K562 (cell line): Measurements from ENCODE around the gene ASCL3. TPM values are rescaled to one million over a fixed set of nuclear protein-coding genes. Genes with fewer than 3 reads are reported as not detected.

Source experiments
- DMBX1 ChIP-seq: fragments of 250-450 bp; sonication (Bioruptor Pico); IDR thresholded peaks from 2 replicates; pipeline ENCODE4 v1.8.0; 2022; ENCODE audit warnings: inconsistent platforms, mild to moderate bottlenecking, moderate library complexity, borderline replicate concordance
- FOXA3 ChIP-seq, 2 experiments: fragments of 450-650 bp in 1 of 2; sonication (generic) in 1 of 2; formaldehyde crosslinking; IDR thresholded peaks in 1 of 2; conservative IDR thresholded peaks in 1 of 2; 2 replicates each; pipeline versions ENCODE4 v1.4.0 to v1.8.0; 2020 to 2022; ENCODE audit warnings: mild to moderate bottlenecking in 2 of 2, missing genetic modification reagents in 1 of 2
- FOXJ2 ChIP-seq: fragments of 200-800 bp; sonication (Bioruptor generic); IDR thresholded peaks from 2 replicates; pipeline ENCODE4 v1.6.1; 2016; ENCODE audit warnings: missing genetic modification characterization, missing compliant biosample characterization
- KAT8 ChIP-seq: fragments of 450-650 bp; IDR thresholded peaks from 2 replicates; pipeline ENCODE4 v1.6.1; 2016; ENCODE audit warnings: low read depth, mild to moderate bottlenecking
- MTA2 ChIP-seq: fragments of 450-650 bp; IDR thresholded peaks from 2 replicates; pipeline ENCODE4 v1.6.1; 2016; ENCODE audit warnings: low read depth
- NR1H2 ChIP-seq: sonication (generic); formaldehyde crosslinking; IDR thresholded peaks from 2 replicates; pipeline ENCODE4 v1.4.0; 2020; ENCODE audit warnings: mild to moderate bottlenecking, missing genetic modification reagents
- PCBP2 ChIP-seq: fragments of 200-400 bp; formaldehyde crosslinking; IDR thresholded peaks from 2 replicates; pipeline ENCODE4 v1.6.1; 2018; ENCODE audit warnings: low read length, low read depth, mild to moderate bottlenecking, moderate library complexity; ENCODE audit not compliant: poor library complexity, severe bottlenecking
- SOX6 ChIP-seq: fragments of 450-650 bp; IDR thresholded peaks from 2 replicates; pipeline ENCODE4 v1.6.1; 2014; ENCODE audit warnings: mild to moderate bottlenecking
- STAG1 ChIP-seq: sonication (generic); formaldehyde crosslinking; IDR thresholded peaks from 2 replicates; pipeline ENCODE4 v1.5.0; 2020; ENCODE audit warnings: missing genetic modification reagents, borderline replicate concordance
- TEAD1 ChIP-seq, 2 experiments: fragments of 450-650 bp in 1 of 2; sonication (generic) in 1 of 2; formaldehyde crosslinking; IDR thresholded peaks; 2 replicates each; pipeline versions ENCODE4 v1.4.0 to v1.8.0; 2020 to 2022; ENCODE audit warnings: mild to moderate bottlenecking in 2 of 2, missing genetic modification reagents in 1 of 2
- ZEB2 ChIP-seq: fragments of 450-650 bp; IDR thresholded peaks from 2 replicates; pipeline ENCODE4 v1.6.1; 2016
- ZKSCAN3 ChIP-seq: fragments of 250-450 bp; sonication (Bioruptor Pico); IDR thresholded peaks from 2 replicates; pipeline ENCODE4 v1.4.0; 2020
- ZNF197 ChIP-seq: fragments of 200-800 bp; sonication (Bioruptor generic); IDR thresholded peaks from 2 replicates; pipeline ENCODE4 v1.6.1; 2016; ENCODE audit warnings: low read depth, missing genetic modification characterization, missing compliant biosample characterization
- ZNF316 ChIP-seq: fragments of 450-650 bp; IDR thresholded peaks from 2 replicates; pipeline ENCODE4 v1.6.1; 2016
- ZNF644 ChIP-seq: fragments of 200-800 bp; sonication (Bioruptor generic); IDR thresholded peaks from 2 replicates; pipeline ENCODE4 v1.6.1; 2016; ENCODE audit warnings: low read depth, missing genetic modification characterization, missing compliant biosample characterization
- ZNF778 ChIP-seq: fragments of 450-650 bp; formaldehyde crosslinking; IDR thresholded peaks from 2 replicates; pipeline ENCODE4 v1.4.0; 2020; ENCODE audit warnings: mild to moderate bottlenecking, moderate library complexity
- polyA plus RNA-seq, 8 experiments: library from polyadenylated mRNA; depleted of rRNA in 4 of 8; stranded (reverse) in 5 of 8; unstranded in 3 of 8; fragments of >200 nt; fragmentation: Nextera tagmentation in 2 of 8; fragmentation: Illumina TruSeq in 1 of 8; extraction: Ambion mirVana in 2 of 8; extraction: Trizol in 1 of 8; gene quantifications; 2 replicates each; pipeline versions ENCODE4 v1.2.1 to v1.2.3, GENCODE V29; 2011 to 2014; ENCODE audit warnings: inconsistent platforms in 1 of 8, missing spikeins in 1 of 8
- total RNA-seq, 7 experiments: library from RNA; depleted of rRNA in 6 of 7; stranded (reverse); fragments of >200 nt in 6 of 7; fragmentation: Illumina TruSeq in 2 of 7; extraction: Trizol in 2 of 7; gene quantifications; 2 replicates each; pipeline versions ENCODE4 v1.2.1 to v1.2.3, GENCODE V29; 2011 to 2021; ENCODE audit warnings: low replicate concordance in 1 of 7
- TF ChIP-seq, protein P1 (sequence below), 2 experiments: fragments of 450-650 bp; IDR thresholded peaks; 2 replicates each; pipeline ENCODE4 v1.6.1; 2016; ENCODE audit warnings: mild to moderate bottlenecking in 2 of 2, borderline replicate concordance in 1 of 2, low read depth in 1 of 2, moderate library complexity in 1 of 2
- TF ChIP-seq, protein P2 (sequence below): fragments of 250-450 bp; sonication (Bioruptor Pico); IDR thresholded peaks from 2 replicates; pipeline ENCODE4 v1.8.0; 2022; ENCODE audit warnings: inconsistent platforms

The ASCL3 gene
- total and polyA plus RNA-seq, 9 of the 15 experiments (the other 6 are each of a cell fraction or from before 2014, with no cell fraction given) = not detected

DNA sequence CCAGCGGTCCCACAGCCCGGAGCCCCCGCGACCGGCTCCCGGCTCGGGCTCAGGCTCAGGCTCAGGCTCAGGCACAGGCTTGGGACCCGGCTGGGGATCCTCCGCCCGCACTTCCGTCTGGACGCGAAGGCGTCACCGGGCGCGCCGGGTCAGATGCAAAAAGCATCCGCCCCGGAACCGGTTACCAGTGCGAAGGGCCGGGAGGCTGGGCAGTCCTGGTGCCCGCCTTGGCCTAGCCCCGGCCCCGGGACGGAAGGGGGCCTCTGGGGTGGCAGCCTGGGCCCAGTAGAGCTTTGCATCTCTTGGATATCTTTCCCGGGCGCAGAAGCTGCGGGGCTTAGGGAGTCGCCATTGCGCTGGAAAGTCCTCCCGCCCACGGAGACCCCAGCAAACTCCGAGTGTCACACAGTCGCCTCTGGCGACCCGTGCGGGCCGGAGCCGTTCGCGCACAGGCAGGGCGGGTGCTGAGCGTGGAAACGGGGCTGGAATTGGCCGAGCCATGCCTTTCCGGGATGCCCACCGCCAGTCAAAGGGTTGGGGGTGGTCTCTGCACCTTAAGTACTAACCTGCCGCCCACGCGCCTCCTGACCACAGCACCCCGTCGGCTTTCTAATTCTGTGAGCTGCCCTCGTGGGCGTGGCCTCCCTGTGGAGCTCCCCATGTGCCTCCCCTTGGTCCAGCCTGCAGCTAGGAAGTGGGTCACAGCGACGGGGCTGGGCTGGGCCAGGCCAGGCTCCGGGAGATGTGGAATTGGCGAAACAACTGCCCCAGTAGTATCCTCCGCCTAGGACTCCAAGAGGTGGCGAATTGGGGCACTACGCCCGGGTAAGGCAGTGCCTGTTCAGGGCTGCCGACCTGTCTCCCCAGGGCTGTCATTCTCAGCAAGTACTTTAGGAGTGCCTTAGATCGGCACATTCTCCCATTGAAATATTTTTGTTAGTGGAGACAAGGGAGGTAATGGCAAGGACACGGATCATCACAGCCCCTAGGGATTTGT lies 21.8 kb upstream of the ASCL3 start, which contains the start of gene TMEM9B (continued):
- TF ChIP-seq ZNF644 (tag) = no peak
- TF ChIP-seq, protein P1, sequence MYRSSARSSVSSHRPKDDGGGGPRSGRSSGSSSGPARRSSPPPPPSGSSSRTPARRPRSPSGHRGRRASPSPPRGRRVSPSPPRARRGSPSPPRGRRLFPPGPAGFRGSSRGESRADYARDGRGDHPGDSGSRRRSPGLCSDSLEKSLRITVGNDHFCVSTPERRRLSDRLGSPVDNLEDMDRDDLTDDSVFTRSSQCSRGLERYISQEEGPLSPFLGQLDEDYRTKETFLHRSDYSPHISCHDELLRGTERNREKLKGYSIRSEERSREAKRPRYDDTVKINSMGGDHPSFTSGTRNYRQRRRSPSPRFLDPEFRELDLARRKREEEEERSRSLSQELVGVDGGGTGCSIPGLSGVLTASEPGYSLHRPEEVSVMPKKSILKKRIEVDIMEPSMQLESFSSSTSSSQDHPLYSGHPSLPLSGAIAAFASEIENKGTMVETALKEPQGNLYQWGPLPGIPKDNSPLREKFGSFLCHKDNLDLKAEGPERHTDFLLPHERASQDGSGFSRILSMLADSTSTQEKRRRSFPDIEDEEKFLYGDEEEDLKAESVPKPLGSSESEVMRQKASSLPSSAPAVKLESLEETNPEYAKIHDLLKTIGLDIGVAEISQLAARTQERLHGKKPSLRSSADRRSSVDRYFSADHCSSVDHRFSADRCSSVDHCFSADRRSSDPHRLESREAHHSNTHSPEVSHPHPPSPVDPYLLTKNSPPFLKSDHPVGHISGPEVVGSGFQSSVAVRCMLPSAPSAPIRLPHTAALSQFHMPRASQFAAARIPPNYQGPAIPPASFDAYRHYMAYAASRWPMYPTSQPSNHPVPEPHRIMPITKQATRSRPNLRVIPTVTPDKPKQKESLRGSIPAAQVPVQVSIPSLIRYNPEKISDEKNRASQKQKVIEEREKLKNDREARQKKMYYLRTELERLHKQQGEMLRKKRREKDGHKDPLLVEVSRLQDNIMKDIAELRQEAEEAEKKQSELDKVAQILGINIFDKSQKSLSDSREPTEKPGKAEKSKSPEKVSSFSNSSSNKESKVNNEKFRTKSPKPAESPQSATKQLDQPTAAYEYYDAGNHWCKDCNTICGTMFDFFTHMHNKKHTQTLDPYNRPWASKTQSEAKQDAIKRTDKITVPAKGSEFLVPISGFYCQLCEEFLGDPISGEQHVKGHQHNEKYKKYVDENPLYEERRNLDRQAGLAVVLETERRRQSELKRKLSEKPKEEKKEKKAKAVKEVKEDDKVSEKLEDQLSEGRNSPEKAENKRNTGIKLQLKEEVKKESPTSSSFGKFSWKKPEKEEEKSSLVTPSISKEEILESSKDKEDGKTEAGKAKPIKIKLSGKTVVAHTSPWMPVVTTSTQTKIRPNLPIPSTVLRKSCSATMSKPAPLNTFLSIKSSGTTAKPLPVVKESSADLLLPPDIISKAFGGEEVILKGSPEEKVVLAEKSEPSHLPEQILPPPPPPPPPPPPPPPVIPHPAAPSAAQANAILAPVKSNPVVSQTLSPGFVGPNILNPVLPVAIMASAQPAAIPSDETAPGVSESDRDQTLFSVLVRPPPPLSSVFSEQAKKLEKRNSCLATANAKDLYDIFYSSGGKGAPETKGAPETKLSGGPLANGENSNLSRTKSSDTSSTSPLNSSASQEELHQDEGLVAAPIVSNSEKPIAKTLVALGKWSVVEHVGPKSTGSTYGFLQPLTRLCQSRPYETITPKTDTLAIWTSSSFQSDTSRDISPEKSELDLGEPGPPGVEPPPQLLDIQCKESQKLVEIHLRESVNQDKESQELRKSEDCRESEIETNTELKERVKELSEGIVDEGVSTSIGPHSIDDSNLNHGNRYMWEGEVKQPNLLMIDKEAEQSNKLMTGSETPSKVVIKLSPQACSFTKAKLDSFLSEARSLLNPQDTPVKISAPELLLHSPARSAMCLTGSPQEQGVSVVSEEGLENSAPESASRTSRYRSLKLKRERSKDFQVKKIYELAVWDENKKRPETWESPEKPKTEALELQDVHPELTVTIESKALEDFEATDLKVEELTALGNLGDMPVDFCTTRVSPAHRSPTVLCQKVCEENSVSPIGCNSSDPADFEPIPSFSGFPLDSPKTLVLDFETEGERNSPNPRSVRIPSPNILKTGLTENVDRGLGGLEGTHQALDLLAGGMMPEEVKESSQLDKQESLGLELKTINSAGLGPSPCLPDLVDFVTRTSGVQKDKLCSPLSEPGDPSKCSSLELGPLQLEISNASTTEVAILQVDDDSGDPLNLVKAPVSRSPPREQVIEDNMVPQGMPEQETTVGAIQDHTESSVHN (IDR thresholded peaks at IDR 0.05; ENCODE audit: borderline replicate concordance in 1 of 2, low read depth in 1 of 2) = no peak
- no peak; the same call in 1 of the 2 replicates for TF ChIP-seq MTA2
- 0 out of 4 replicates have a peak, but pooled peaks of 1 of the 2 experiments have one; percentile 14 for TF ChIP-seq FOXA3 (CRISPR knock-in tag; conservative IDR thresholded peaks at IDR 0.05 in 1 of 2, IDR thresholded peaks at IDR 0.05 in 1 of 2)
- TF ChIP-seq ZEB2 = no peak; the same call in 1 of the 2 replicates
- no peak for TF ChIP-seq DMBX1
- TF ChIP-seq, protein P2, sequence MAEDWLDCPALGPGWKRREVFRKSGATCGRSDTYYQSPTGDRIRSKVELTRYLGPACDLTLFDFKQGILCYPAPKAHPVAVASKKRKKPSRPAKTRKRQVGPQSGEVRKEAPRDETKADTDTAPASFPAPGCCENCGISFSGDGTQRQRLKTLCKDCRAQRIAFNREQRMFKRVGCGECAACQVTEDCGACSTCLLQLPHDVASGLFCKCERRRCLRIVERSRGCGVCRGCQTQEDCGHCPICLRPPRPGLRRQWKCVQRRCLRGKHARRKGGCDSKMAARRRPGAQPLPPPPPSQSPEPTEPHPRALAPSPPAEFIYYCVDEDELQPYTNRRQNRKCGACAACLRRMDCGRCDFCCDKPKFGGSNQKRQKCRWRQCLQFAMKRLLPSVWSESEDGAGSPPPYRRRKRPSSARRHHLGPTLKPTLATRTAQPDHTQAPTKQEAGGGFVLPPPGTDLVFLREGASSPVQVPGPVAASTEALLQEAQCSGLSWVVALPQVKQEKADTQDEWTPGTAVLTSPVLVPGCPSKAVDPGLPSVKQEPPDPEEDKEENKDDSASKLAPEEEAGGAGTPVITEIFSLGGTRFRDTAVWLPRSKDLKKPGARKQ (CRISPR knock-in tag) = no peak
- 0 out of 4 replicates have a peak, but pooled peaks of 1 of the 2 experiments have one; percentile 23 for TF ChIP-seq TEAD1 (CRISPR knock-in tag; IDR thresholded peaks at IDR 0.05)
- TF ChIP-seq KAT8 = no peak
- TF ChIP-seq STAG1 (CRISPR knock-in tag) = no peak
- no peak for TF ChIP-seq ZNF778 (CRISPR knock-in tag)
- TF ChIP-seq ZNF316 = peak; percentile 33
- no peak for TF ChIP-seq PCBP2
- no peak for TF ChIP-seq ZKSCAN3
- TF ChIP-seq FOXJ2 (tag) = no peak
- TF ChIP-seq ZNF197 (CRISPR knock-in tag) = no peak
- TF ChIP-seq SOX6 = peak; percentile 49; the same call in 1 of the 2 replicates
- peak; percentile 68; the same call in 1 of the 2 replicates for TF ChIP-seq NR1H2
